Testis (tissue), 2 donors: Measurements from ENCODE around the gene SART3.

Experiments used
- POLR2A ChIP-seq: fragments of 450-650 bp; IDR thresholded peaks from one replicate; pipeline ENCODE4 v1.6.1; 2017; ENCODE audit warnings: antibody characterized with exemption, mild to moderate bottlenecking, moderate library complexity
- TF ChIP-seq, protein P1 (sequence below), 3 experiments: fragments of 450-650 bp in 2 of 3; fragments of 200-600 bp in 1 of 3; sonication (generic) in 1 of 3; IDR thresholded peaks; one replicate each; pipeline ENCODE4 v1.5.1; 2016 to 2019; ENCODE audit warnings: antibody characterized with exemption in 3 of 3, mild to moderate bottlenecking in 2 of 3, moderate library complexity in 1 of 3

DNA sequence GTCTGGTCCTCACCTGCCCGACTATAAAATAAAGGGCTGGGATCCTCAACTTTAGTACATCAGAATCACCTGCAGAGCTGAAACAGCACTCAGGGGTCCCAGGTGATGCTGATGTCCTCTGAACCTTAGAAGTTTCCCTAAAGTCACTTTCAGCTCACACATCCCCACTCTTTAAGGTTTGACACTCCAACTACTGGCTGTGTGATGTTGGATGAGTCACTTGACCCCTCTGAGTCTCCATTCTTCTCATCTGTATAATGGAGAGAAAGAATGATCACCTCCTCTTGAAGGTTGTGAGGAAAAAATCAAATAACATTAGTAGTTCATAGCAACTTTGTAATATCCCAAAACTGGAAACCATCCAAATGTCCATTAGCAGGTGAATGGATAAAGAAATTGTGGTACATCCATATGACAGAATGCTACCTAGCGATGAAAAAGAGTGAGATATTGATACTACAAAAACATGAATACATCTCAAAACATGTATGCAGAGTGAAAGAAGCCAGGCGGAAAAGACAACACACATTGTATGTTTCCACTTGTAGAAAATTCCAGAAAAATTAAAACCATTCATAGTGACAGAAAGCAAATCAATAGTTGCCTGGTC is 23.6 kb upstream of the SART3 start:
- TF ChIP-seq, protein P1, sequence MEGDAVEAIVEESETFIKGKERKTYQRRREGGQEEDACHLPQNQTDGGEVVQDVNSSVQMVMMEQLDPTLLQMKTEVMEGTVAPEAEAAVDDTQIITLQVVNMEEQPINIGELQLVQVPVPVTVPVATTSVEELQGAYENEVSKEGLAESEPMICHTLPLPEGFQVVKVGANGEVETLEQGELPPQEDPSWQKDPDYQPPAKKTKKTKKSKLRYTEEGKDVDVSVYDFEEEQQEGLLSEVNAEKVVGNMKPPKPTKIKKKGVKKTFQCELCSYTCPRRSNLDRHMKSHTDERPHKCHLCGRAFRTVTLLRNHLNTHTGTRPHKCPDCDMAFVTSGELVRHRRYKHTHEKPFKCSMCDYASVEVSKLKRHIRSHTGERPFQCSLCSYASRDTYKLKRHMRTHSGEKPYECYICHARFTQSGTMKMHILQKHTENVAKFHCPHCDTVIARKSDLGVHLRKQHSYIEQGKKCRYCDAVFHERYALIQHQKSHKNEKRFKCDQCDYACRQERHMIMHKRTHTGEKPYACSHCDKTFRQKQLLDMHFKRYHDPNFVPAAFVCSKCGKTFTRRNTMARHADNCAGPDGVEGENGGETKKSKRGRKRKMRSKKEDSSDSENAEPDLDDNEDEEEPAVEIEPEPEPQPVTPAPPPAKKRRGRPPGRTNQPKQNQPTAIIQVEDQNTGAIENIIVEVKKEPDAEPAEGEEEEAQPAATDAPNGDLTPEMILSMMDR (IDR thresholded peaks at IDR 0.05): no peak
- TF ChIP-seq POLR2A: no peak
